Mesendoderm (in vitro differentiated cells): ENCODE measurements around the gene RNU1-1.
A peak's percentile ranks its signal among the peaks of the same experiment; 100 is the strongest.
"Not testable (repeated sequence)": the region's sequence is repeated elsewhere in the genome, so short reads cannot be mapped to it uniquely, and the experiment has no call there.

ENCODE experiments used
- DNase-seq: peaks from one replicate; pipeline ENCODE4 v3.0.0; 2013
- H2AK5ac ChIP-seq: 2 replicates; pipeline ENCODE4 v1.6.1; 2013; ENCODE audit warnings: low read length, inconsistent platforms
- H2BK120ac ChIP-seq: 2 replicates; pipeline ENCODE4 v1.6.1; 2013; ENCODE audit warnings: low read depth, mild to moderate bottlenecking, low read length, moderate library complexity, mixed read lengths
- H2BK15ac ChIP-seq: replicated peaks from 2 replicates; pipeline ENCODE4 v1.6.1; 2013; ENCODE audit warnings: low read depth, mild to moderate bottlenecking, moderate library complexity
- H2BK5ac ChIP-seq: 2 replicates; pipeline ENCODE4 v1.6.1; 2013; ENCODE audit warnings: low read length, inconsistent platforms
- H3K18ac ChIP-seq: 2 replicates; pipeline ENCODE4 v1.6.1; 2013; ENCODE audit warnings: mild to moderate bottlenecking, low read length, mixed read lengths
- H3K23ac ChIP-seq: one replicate; pipeline ENCODE4 v1.6.1; 2013; ENCODE audit warnings: low read length
- H3K27ac ChIP-seq: 2 replicates; pipeline ENCODE4 v1.5.1; 2013; ENCODE audit warnings: low read depth, mild to moderate bottlenecking, inconsistent platforms, low read length, moderate library complexity
- H3K27me3 ChIP-seq: 2 replicates; pipeline ENCODE4 v1.6.1; 2013; ENCODE audit warnings: low read length, control low read depth, mild to moderate bottlenecking, inconsistent platforms; ENCODE audit not compliant: insufficient read depth, poor library complexity
- H3K36me3 ChIP-seq: 2 replicates; pipeline ENCODE4 v1.6.1; 2013; ENCODE audit warnings: low read length, inconsistent platforms; ENCODE audit not compliant: control insufficient read depth, insufficient read depth
- H3K4ac ChIP-seq: one replicate; pipeline ENCODE4 v1.6.1; 2013; ENCODE audit warnings: low read depth, mild to moderate bottlenecking, low read length, moderate library complexity
- H3K4me1 ChIP-seq: 2 replicates; pipeline ENCODE4 v1.6.1; 2013; ENCODE audit warnings: low read depth, low read length, inconsistent platforms; ENCODE audit not compliant: control insufficient read depth
- H3K4me2 ChIP-seq: 2 replicates; pipeline ENCODE4 v1.6.1; 2013; ENCODE audit warnings: low read length
- H3K4me3 ChIP-seq: 2 replicates; pipeline ENCODE4 v1.5.1; 2013; ENCODE audit warnings: mild to moderate bottlenecking, low read length
- H3K56ac ChIP-seq: one replicate; pipeline ENCODE4 v1.6.1; 2013; ENCODE audit warnings: low read length
- H3K79me1 ChIP-seq: 2 replicates; pipeline ENCODE4 v1.6.1; 2013; ENCODE audit warnings: low read length, inconsistent platforms
- H3K79me2 ChIP-seq: 2 replicates; pipeline ENCODE4 v1.6.1; 2013; ENCODE audit warnings: mild to moderate bottlenecking, low read length; ENCODE audit not compliant: control insufficient read depth, insufficient read depth
- H3K9ac ChIP-seq: 2 replicates; pipeline ENCODE4 v1.6.1; 2013; ENCODE audit warnings: low read length, inconsistent platforms
- H4K5ac ChIP-seq: one replicate; pipeline ENCODE4 v1.6.1; 2013; ENCODE audit warnings: low read length
- H4K8ac ChIP-seq: one replicate; pipeline ENCODE4 v1.6.1; 2013; ENCODE audit warnings: low read depth, mild to moderate bottlenecking, control low read depth, low read length, moderate library complexity
- WGBS: extraction: QIAGEN DNeasy Blood & Tissue Kit; methylation state at CpG from one replicate; pipeline ENCODE4 v1.1.7; 2013; ENCODE audit warnings: low lambda C conversion rate, missing lambda C conversion rate; ENCODE audit not compliant: insufficient coverage; ENCODE audit errors: extremely low coverage; 5-methylcytosine and 5-hydroxymethylcytosine counted together

RNU1-1 gene

GRCh38 chr1:16534239-16534828, 20.2 kb upstream of the RNU1-1 start:
- no CpG with 5 or more reads among the region's 44 CpGs for WGBS
- not testable (repeated sequence) for H2AK5ac ChIP-seq
- DNase-seq, result peak; percentile 56

DNA sequence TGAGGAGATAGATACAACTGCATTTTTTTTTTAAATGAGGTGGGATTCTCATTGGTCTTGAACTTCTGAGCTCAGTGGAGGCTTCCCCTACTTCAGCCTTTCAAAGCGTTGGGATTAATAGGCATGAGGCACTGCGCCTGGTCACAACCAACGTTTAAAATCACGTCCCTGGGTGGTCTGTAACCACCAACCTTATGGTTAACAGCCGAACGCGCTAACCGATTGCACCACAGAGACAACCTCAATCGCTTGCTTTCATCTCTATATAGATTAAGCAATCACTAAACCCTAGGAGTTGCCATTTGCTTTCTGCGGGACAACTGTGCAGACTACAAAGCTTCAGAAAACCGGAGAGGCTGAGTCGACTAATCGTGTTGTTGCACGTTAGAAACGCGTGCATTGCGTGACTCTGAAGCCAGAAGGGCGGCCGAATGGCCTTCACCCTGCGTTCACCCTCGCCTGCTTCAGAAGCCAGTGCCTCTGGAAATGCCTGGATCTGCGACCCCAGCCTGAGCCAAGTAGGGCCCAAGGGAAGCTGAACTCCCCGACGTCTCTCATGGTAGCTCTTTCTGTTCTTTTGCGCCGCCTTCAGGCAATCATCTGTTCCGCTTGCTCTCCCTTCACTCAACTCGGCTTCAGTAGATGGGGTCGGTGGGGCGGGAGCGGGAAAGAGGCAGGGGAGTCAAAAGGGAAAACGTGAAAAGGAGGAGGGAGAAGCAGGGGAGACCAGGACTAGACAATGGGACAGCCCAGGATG, 18.3 kb upstream of the RNU1-1 start:
- H3K79me1 ChIP-seq, H3K79me2 ChIP-seq, H2BK120ac ChIP-seq, H3K9ac ChIP-seq, H3K4me2 ChIP-seq, H3K4me1 ChIP-seq, H3K27me3 ChIP-seq, H2BK5ac ChIP-seq, H2BK15ac ChIP-seq, H4K8ac ChIP-seq, H3K4me3 ChIP-seq, H3K23ac ChIP-seq, H3K18ac ChIP-seq, H4K5ac ChIP-seq, H3K4ac ChIP-seq, H3K36me3 ChIP-seq, H3K27ac ChIP-seq, H2AK5ac ChIP-seq: not testable (repeated sequence)
- peak overlapping the region; percentile 49 for H3K56ac ChIP-seq
- DNase-seq, result peak; percentile 6
- WGBS, result no CpG with 5 or more reads among the region's 32 CpGs

More at GRCh38 chr1:16534239-16534828, 20.2 kb upstream of the RNU1-1 start:
- not testable (repeated sequence) for H2BK15ac ChIP-seq, H3K79me1 ChIP-seq, H4K8ac ChIP-seq, H2BK5ac ChIP-seq, H3K18ac ChIP-seq, H3K27me3 ChIP-seq, H3K4ac ChIP-seq, H2BK120ac ChIP-seq, H3K4me2 ChIP-seq, H3K23ac ChIP-seq, H3K4me3 ChIP-seq, H3K4me1 ChIP-seq, H3K36me3 ChIP-seq, H3K27ac ChIP-seq, H3K79me2 ChIP-seq, H4K5ac ChIP-seq, H3K9ac ChIP-seq
- H3K56ac ChIP-seq, result peak overlapping the region; percentile 15

GRCh38 chr1:16528338-16528737, 14.3 kb upstream of the RNU1-1 start:
- WGBS, result no CpG with 5 or more reads among the region's 3 CpGs
- not testable (repeated sequence) for H4K5ac ChIP-seq, H3K27me3 ChIP-seq, H3K9ac ChIP-seq, H3K4ac ChIP-seq, H3K23ac ChIP-seq, H2AK5ac ChIP-seq, DNase-seq, H2BK15ac ChIP-seq, H3K18ac ChIP-seq, H3K36me3 ChIP-seq, H3K56ac ChIP-seq, H2BK120ac ChIP-seq, H3K79me1 ChIP-seq, H3K4me1 ChIP-seq, H2BK5ac ChIP-seq, H3K79me2 ChIP-seq, H4K8ac ChIP-seq, H3K4me3 ChIP-seq, H3K4me2 ChIP-seq, H3K27ac ChIP-seq

DNA sequence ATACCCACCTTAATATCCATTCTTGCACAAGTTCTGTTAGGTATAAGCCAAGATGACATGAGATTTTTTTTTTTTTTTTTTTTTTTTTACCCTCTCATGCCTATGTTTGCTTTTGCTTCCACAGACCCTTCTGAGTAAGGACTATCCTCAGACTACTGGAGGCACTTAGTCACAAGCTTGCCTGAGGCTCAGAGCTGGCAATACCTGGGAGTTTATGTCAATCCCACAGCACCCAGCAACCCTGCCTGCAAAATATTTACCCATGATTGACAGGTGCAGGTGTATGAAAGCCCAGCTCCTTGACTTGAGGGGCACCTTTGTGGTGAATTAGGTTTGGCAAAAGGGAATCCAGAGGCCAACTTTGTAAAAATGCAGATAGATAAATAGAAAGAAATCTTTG, 11.7 kb upstream of the RNU1-1 start:
- H3K27me3 ChIP-seq, DNase-seq, H2AK5ac ChIP-seq, H4K5ac ChIP-seq, H3K23ac ChIP-seq, H3K4me3 ChIP-seq, H3K79me2 ChIP-seq, H3K4me2 ChIP-seq, H3K79me1 ChIP-seq, H3K56ac ChIP-seq, H3K9ac ChIP-seq, H2BK5ac ChIP-seq, H3K4ac ChIP-seq, H3K36me3 ChIP-seq, H3K27ac ChIP-seq, H2BK120ac ChIP-seq, H4K8ac ChIP-seq, H3K18ac ChIP-seq, H2BK15ac ChIP-seq, H3K4me1 ChIP-seq: not testable (repeated sequence)

- DNase-seq, H3K56ac ChIP-seq, H3K4me1 ChIP-seq, H2BK120ac ChIP-seq, H3K23ac ChIP-seq, H3K4ac ChIP-seq, H3K79me2 ChIP-seq, H3K18ac ChIP-seq, H3K9ac ChIP-seq, H3K36me3 ChIP-seq, H3K79me1 ChIP-seq, H2BK15ac ChIP-seq, H3K4me3 ChIP-seq, H4K8ac ChIP-seq, H4K5ac ChIP-seq, H2AK5ac ChIP-seq, H3K4me2 ChIP-seq, H3K27me3 ChIP-seq, H3K27ac ChIP-seq, H2BK5ac ChIP-seq: not testable (repeated sequence)
- WGBS, result no CpG with 5 or more reads among the region's 5 CpGs
Observed at GRCh38 chr1:16521679-16522078, 7.6 kb upstream of the RNU1-1 start.

DNA sequence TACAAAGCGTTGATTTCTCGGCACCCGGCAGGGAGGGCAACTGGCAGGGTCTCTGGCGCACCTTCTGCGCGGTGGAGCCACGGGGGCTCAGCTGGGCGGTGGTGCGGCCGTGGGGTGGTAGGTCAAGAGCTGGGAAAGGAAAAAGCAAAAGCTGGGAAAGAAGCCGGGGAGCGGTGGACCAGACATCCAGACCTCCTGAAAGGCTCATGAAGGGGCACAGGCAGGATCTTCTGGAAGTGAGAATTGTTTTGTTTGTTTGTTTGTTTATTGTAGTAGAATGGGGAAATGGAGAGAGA, 7.2 kb upstream of the RNU1-1 start:
- Histone ChIP-seq H3K4ac (no peak overlapping the region), H3K27ac (no peak overlapping the region), H3K9ac (peak overlapping the region; percentile 42), H3K23ac (no peak overlapping the region), H3K18ac (no peak overlapping the region), H4K5ac (no peak overlapping the region), H3K27me3 (no peaks in the 10 kb centered on the region), H2BK120ac (no peak overlapping the region), H3K4me3 (peak overlapping the region; percentile 40), H3K4me1 (no peaks in the 10 kb centered on the region), H2BK5ac (no peak overlapping the region), H3K4me2 (peak overlapping the region; percentile 21), H3K79me2 (no peaks in the 10 kb centered on the region), H3K36me3 (no peaks in the 10 kb centered on the region), H4K8ac (no peak overlapping the region), H2AK5ac (no peak overlapping the region), H3K56ac (peak overlapping the region; percentile 71), H3K79me1 (no peaks in the 10 kb centered on the region), H2BK15ac (no peak overlapping the region)
- DNase-seq, result no peak
- no CpG with 5 or more reads among the region's 12 CpGs for WGBS
